ENCODE measurements around the gene PHGDH. TPM values are rescaled to one million over a fixed set of nuclear protein-coding genes. Genes with fewer than 3 reads are reported as not detected.
"Not testable (repeated sequence)": the region's sequence is repeated elsewhere in the genome, so short reads cannot be mapped to it uniquely, and the experiment has no call there.

PHGDH gene
- total and polyA plus RNA-seq, 2 donors (not counting 1 experiment from before 2014, with no cell fraction given): 1.2 to 3.9 TPM

- no peak overlapping the region for H3K9ac ChIP-seq (ENCODE audit: low read length)
- intact Hi-C loops (cut with micrococcal nuclease): no loop called here
- CTCF ChIA-PET: interaction anchor here (1.2 to 1.7 kb wide), 2 partner anchors 10 to 14 kb away, joined by 6 to 8 read pairs; no protein-coding TSS in a partner anchor
Measured at GRCh38 chr1:119689511-119689910, 22.2 kb upstream of the PHGDH start.

DNA sequence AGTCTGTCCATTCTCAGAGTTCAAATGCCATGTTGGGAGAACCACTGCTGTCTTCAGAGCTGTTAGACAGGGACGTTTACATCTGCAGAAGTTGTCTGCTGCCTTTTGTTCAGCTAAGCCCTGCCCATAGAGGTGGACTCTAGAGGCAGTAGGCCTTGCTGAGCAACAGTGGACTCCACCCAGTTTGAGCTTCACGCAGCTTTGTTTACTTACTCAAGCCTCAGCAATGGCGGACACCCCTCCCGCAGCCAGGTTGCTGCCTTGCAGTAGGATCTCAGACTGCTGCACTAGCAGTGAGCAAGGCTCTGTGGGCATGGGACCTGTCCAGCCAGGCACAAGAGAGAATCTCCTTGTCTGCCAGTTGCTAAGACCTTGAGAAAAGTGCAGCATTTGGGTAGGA lies 14.9 kb upstream of the PHGDH start:
- H3K4me3 Mint-ChIP-seq; H3K9me3 Mint-ChIP-seq (ENCODE audit: insufficient read depth); H3K4me2 ChIP-seq (replicated peaks; ENCODE audit: low read depth, low read length, poor library complexity, severe bottlenecking); H4K20me1 ChIP-seq (ENCODE audit: control insufficient read depth, insufficient read depth, low read length, poor library complexity, severe bottlenecking); ATAC-seq (ENCODE audit: low read depth); H3K36me3 ChIP-seq (replicated peaks in 1 of 2; ENCODE audit: control extremely low read depth in 1 of 2, control insufficient read depth in 1 of 2, extremely low read depth in 1 of 2, insufficient read depth in 2 of 2, low read length in 1 of 2); H2AFZ ChIP-seq (ENCODE audit: insufficient read depth, low read depth, low read length, poor library complexity, severe bottlenecking); DNase-seq; H3K4me1 ChIP-seq (ENCODE audit: control insufficient read depth in 2 of 2, insufficient read depth in 2 of 2, low read length in 2 of 2); POLR2A ChIA-PET; H3K27ac ChIP-seq (ENCODE audit: low read length in 2 of 2); H3K27ac Mint-ChIP-seq; H3K4me3 ChIP-seq (ENCODE audit: control extremely low read depth in 1 of 5, extremely low read depth in 1 of 5, insufficient read depth in 1 of 5, low read depth in 2 of 5, low read length in 4 of 5); CTCF ChIA-PET; H3K4me1 Mint-ChIP-seq; H3K79me2 ChIP-seq (ENCODE audit: control insufficient read depth, insufficient read depth, low read length); intact Hi-C loops (cut with micrococcal nuclease); H3K27me3 ChIP-seq (replicated peaks in 1 of 4; ENCODE audit: control extremely low read depth in 1 of 4, control insufficient read depth in 3 of 4, insufficient read depth in 4 of 4, low read length in 3 of 4); H3K9ac ChIP-seq (ENCODE audit: low read length): not testable (repeated sequence)
- H3K27me3 Mint-ChIP-seq: peaks cover 47% of the 10 kb centered on the region
- peaks cover 1 to 11% (median 4%) of the 10 kb centered on the region in 3 donors for H3K9me3 ChIP-seq (ENCODE audit: control extremely low read depth in 1 of 3, control insufficient read depth in 2 of 3, insufficient read depth in 1 of 3, low read length in 2 of 3)
- WGBS (ENCODE audit: insufficient coverage): 90% methylated on average over 4 of the region's 4 CpGs

More at GRCh38 chr1:119689511-119689910, 22.2 kb upstream of the PHGDH start:
- H3K4me1 ChIP-seq (ENCODE audit: control insufficient read depth in 2 of 2, insufficient read depth in 2 of 2, low read length in 2 of 2): no peaks in the 10 kb centered on the region
- Mint-ChIP-seq H3K27me3 (peaks cover 19% of the 10 kb centered on the region), H3K4me1 (no peaks in the 10 kb centered on the region), H3K9me3 (ENCODE audit: insufficient read depth) (no peaks in the 10 kb centered on the region), H3K4me3 (no peak overlapping the region), H3K27ac (no peak overlapping the region)
- H3K79me2 ChIP-seq (ENCODE audit: control insufficient read depth, insufficient read depth, low read length): no peaks in the 10 kb centered on the region
- H3K4me3 ChIP-seq (ENCODE audit: control extremely low read depth in 1 of 5, extremely low read depth in 1 of 5, insufficient read depth in 1 of 5, low read depth in 2 of 5, low read length in 4 of 5): no peak overlapping the region
- no peaks in the 10 kb centered on the region for H3K36me3 ChIP-seq (replicated peaks in 1 of 2; ENCODE audit: control extremely low read depth in 1 of 2, control insufficient read depth in 1 of 2, extremely low read depth in 1 of 2, insufficient read depth in 2 of 2, low read length in 1 of 2)
- no peak overlapping the region for H3K27ac ChIP-seq (ENCODE audit: low read length in 2 of 2)
- no peak for ATAC-seq (ENCODE audit: low read depth)
- no peak for TF ChIP-seq EZH2 (IDR thresholded peaks at IDR 0.05; ENCODE audit: borderline replicate concordance, insufficient read depth, low read depth, low read length, poor library complexity, severe bottlenecking)
- TF ChIP-seq CTCF (IDR thresholded peaks at IDR 0.05): no peak
- H3K4me2 ChIP-seq (replicated peaks; ENCODE audit: low read depth, low read length, poor library complexity, severe bottlenecking): no peak overlapping the region
- H3K27me3 ChIP-seq (replicated peaks in 1 of 4; ENCODE audit: control extremely low read depth in 1 of 4, control insufficient read depth in 3 of 4, insufficient read depth in 4 of 4, low read length in 3 of 4): no peaks in the 10 kb centered on the region
- POLR2A ChIA-PET: no interaction called here
- DNase-seq: no peak
- H2AFZ ChIP-seq (ENCODE audit: insufficient read depth, low read depth, low read length, poor library complexity, severe bottlenecking): no peak overlapping the region
- peaks cover 0 to 1% (median 0%) of the 10 kb centered on the region in 3 donors for H3K9me3 ChIP-seq (ENCODE audit: control extremely low read depth in 1 of 3, control insufficient read depth in 2 of 3, insufficient read depth in 1 of 3, low read length in 2 of 3)
- H4K20me1 ChIP-seq (ENCODE audit: control insufficient read depth, insufficient read depth, low read length, poor library complexity, severe bottlenecking): no peaks in the 10 kb centered on the region
